Breast epithelium (tissue), 4 donors: ENCODE results near the gene GSTO1. TPM values are rescaled to one million over a fixed set of nuclear protein-coding genes. Genes with fewer than 3 reads are reported as not detected.

Source experiments
- DNase-seq, 2 donors: peaks; one replicate each; pipeline ENCODE4 v3.0.0-alpha.2; 2019; ENCODE audit warnings: low spot score in 2 of 2
- H3K27ac ChIP-seq, 2 donors: fragments of 200-600 bp; sonication (generic) in 1 of 2; one replicate each; pipeline ENCODE4 v1.5.1; 2016 to 2019; ENCODE audit warnings: mild to moderate bottlenecking in 1 of 2
- H3K27me3 ChIP-seq, 2 donors: fragments of 200-600 bp; sonication (generic) in 1 of 2; one replicate each; pipeline versions ENCODE4 v1.5.1 to v1.6.0; 2017 to 2019; ENCODE audit warnings: control low read depth in 1 of 2, mild to moderate bottlenecking in 1 of 2
- H3K36me3 ChIP-seq: fragments of 200-600 bp; one replicate; pipeline ENCODE4 v1.5.1; 2019
- H3K4me1 ChIP-seq, 2 donors: fragments of 200-600 bp; sonication (generic); one replicate each; pipeline ENCODE4 v1.5.1; 2016 to 2019; ENCODE audit warnings: control low read depth in 1 of 2
- H3K4me3 ChIP-seq, 3 donors: fragments of 200-600 bp; sonication (generic); 1 replicate in 2 of 3; 2 replicates in 1 of 3; pipeline ENCODE4 v1.5.1; 2016 to 2019; ENCODE audit warnings: mild to moderate bottlenecking in 3 of 3, moderate library complexity in 2 of 3
- H3K9me3 ChIP-seq, 2 donors: fragments of 200-600 bp; sonication (generic) in 1 of 2; one replicate each; pipeline ENCODE4 v1.5.1; 2016 to 2019; ENCODE audit warnings: control low read depth in 1 of 2
- CTCF ChIP-seq, 3 donors: fragments of 450-650 bp; IDR thresholded peaks; one replicate each; pipeline ENCODE4 v1.5.1; 2016 to 2017; ENCODE audit warnings: antibody characterized with exemption in 3 of 3, mild to moderate bottlenecking in 3 of 3, moderate library complexity in 3 of 3
- POLR2A ChIP-seq: fragments of 450-650 bp; IDR thresholded peaks from one replicate; pipeline ENCODE4 v1.6.1; 2016; ENCODE audit warnings: antibody characterized with exemption, mild to moderate bottlenecking, moderate library complexity
- POLR2AphosphoS5 ChIP-seq, 3 donors: sonication (generic); formaldehyde crosslinking; IDR thresholded peaks; one replicate each; pipeline ENCODE4 v1.6.1; 2017; ENCODE audit warnings: antibody characterized with exemption in 3 of 3
- intact Hi-C: fragments of 100-400 bp; cut with DNase I; formaldehyde crosslinking; loops from one replicate; pipeline ENCODE4 v1.15.1; 2023; ENCODE audit warnings: low total_unique reads
- total RNA-seq, 3 donors: library from RNA; depleted of rRNA; stranded (reverse); fragments of >200 nt; gene quantifications; one replicate each; pipeline ENCODE4 v1.1.0, GENCODE V29; 2016

GSTO1 gene
- total RNA-seq, 3 donors from 2014 or later, result 81.6 to 123 (median 82.4) TPM

- no peak for DNase-seq
- H3K27ac ChIP-seq, result no peak overlapping the region
- intact Hi-C loops, result no loop called here
- H3K9me3 ChIP-seq, result no peaks in the 10 kb centered on the region
- H3K36me3 ChIP-seq, result no peaks in the 10 kb centered on the region
- TF ChIP-seq POLR2AphosphoS5 (IDR thresholded peaks at IDR 0.05) (no peak), POLR2A (no peak), CTCF (IDR thresholded peaks at IDR 0.05) (no peak)
- H3K4me1 ChIP-seq, result no peaks in the 10 kb centered on the region
- no peak overlapping the region for H3K4me3 ChIP-seq
- H3K27me3 ChIP-seq, result no peaks in the 10 kb centered on the region
These were observed 34.2 kb upstream of the GSTO1 start for GRCh38 chr10:104220522-104220921.

- H3K27ac ChIP-seq, result no peak overlapping the region
- intact Hi-C loops, result no loop called here
- H3K9me3 ChIP-seq, result no peaks in the 10 kb centered on the region
- H3K27me3 ChIP-seq, result no peaks in the 10 kb centered on the region
- H3K4me1 ChIP-seq, result no peaks in the 10 kb centered on the region
- no peak overlapping the region for H3K4me3 ChIP-seq
- H3K36me3 ChIP-seq, result no peaks in the 10 kb centered on the region
- no peak for TF ChIP-seq POLR2A
- DNase-seq, result no peak
These were observed 31.4 kb upstream of the GSTO1 start for GRCh38 chr10:104223304-104223703.

- H3K9me3 ChIP-seq, result no peaks in the 10 kb centered on the region
- no peaks in the 10 kb centered on the region for H3K4me1 ChIP-seq
- no peaks in the 10 kb centered on the region for H3K36me3 ChIP-seq
- no peak for DNase-seq
- H3K27me3 ChIP-seq, result no peaks in the 10 kb centered on the region
- no peak overlapping the region for H3K4me3 ChIP-seq
- intact Hi-C loops, result no loop called here
- TF ChIP-seq POLR2A (no peak), POLR2AphosphoS5 (IDR thresholded peaks at IDR 0.05) (no peak), CTCF (IDR thresholded peaks at IDR 0.05) (no peak)
- no peak overlapping the region for H3K27ac ChIP-seq
These were observed 24.2 kb upstream of the GSTO1 start for GRCh38 chr10:104230490-104230889.

GRCh38 chr10:104231784-104232612 is 22.7 kb upstream of the GSTO1 start, which contains the start of gene CFAP43:
Gene CFAP43, minus strand, starts transcription at chr10:104232364. Its CDS starts 118 bp downstream, at chr10:104232246.
- DNase-seq, result peak; percentile 99 to 100
- H3K4me1 ChIP-seq, result no peaks in the 10 kb centered on the region
- no peaks in the 10 kb centered on the region for H3K27me3 ChIP-seq
- no peaks in the 10 kb centered on the region for H3K36me3 ChIP-seq
- intact Hi-C loops, result no loop called here
- TF ChIP-seq POLR2A, result peak; percentile 67
- peak; percentile 71 to 90 (median 82) for TF ChIP-seq POLR2AphosphoS5 (IDR thresholded peaks at IDR 0.05)
- no peak for TF ChIP-seq CTCF (IDR thresholded peaks at IDR 0.05)
- H3K27ac ChIP-seq, result peak within 1 kb of the TSS; percentile 90
- peak within 1 kb of the TSS; percentile 76 to 92 (median 92) for H3K4me3 ChIP-seq
- no peaks in the 10 kb centered on the region for H3K9me3 ChIP-seq

- Histone ChIP-seq H3K27ac (peak overlapping the region; percentile 90), H3K4me1 (no peaks in the 10 kb centered on the region), H3K27me3 (no peaks in the 10 kb centered on the region), H3K36me3 (no peaks in the 10 kb centered on the region), H3K4me3 (peak overlapping the region; percentile 76 to 92 (median 92)), H3K9me3 (no peaks in the 10 kb centered on the region)
- no peak for DNase-seq
- no peak for TF ChIP-seq CTCF (IDR thresholded peaks at IDR 0.05)
- no peak for TF ChIP-seq POLR2AphosphoS5 (IDR thresholded peaks at IDR 0.05)
- no peak for TF ChIP-seq POLR2A
- intact Hi-C loops, result no loop called here
These were observed 22.0 kb upstream of the GSTO1 start for GRCh38 chr10:104232613-104233102.
